ENCODE results near the gene PKHD1.

PKHD1 gene

GRCh38 chr6:51651132-51651817 lies 436.1 kb downstream of the PKHD1 start:
- H3K4me3 ChIP-seq (ENCODE audit: low read depth, low read length): no peak overlapping the region
- no peaks in the 10 kb centered on the region for H3K27me3 ChIP-seq (ENCODE audit: control insufficient read depth, insufficient read depth, low read length)
- no peak overlapping the region for H3K27ac ChIP-seq (ENCODE audit: low read depth, low read length)
- no peaks in the 10 kb centered on the region for H3K36me3 ChIP-seq (ENCODE audit: control insufficient read depth, insufficient read depth, low read length)
- no peaks in the 10 kb centered on the region for H3K4me1 ChIP-seq (ENCODE audit: control insufficient read depth, insufficient read depth, low read length)
- no peaks in the 10 kb centered on the region for H3K9me3 ChIP-seq (ENCODE audit: control insufficient read depth, insufficient read depth, low read depth, low read length)
- H3K9ac ChIP-seq (ENCODE audit: low read length): no peak overlapping the region

DNA sequence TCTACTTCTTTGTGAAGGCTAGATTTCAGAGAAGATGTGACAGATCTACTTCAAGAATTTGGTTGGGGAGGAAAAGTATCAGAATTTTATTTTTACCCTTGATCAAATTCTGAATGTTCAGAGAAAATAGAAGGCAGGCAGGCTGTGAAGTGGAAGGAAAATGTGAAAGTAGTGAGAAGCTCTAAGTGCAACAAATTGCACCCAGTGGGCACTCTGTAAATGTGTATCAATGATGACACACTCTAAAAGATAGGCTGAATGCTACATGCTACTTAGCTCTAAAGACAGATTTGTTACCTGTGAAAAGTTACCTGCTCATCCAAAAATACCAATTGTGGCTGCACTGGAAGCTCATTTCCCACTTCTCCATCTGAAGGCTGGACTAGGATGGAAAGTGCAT lies 438.6 kb downstream of the PKHD1 start:
- Histone ChIP-seq H3K9me3 (ENCODE audit: control insufficient read depth, insufficient read depth, low read depth, low read length) (no peaks in the 10 kb centered on the region), H3K36me3 (ENCODE audit: control insufficient read depth, insufficient read depth, low read length) (no peaks in the 10 kb centered on the region), H3K4me3 (ENCODE audit: low read depth, low read length) (no peak overlapping the region), H3K4me1 (ENCODE audit: control insufficient read depth, insufficient read depth, low read length) (no peaks in the 10 kb centered on the region), H3K9ac (ENCODE audit: low read length) (no peak overlapping the region), H3K27me3 (ENCODE audit: control insufficient read depth, insufficient read depth, low read length) (no peaks in the 10 kb centered on the region), H3K27ac (ENCODE audit: low read depth, low read length) (no peak overlapping the region)

GRCh38 chr6:51648236-51648635 lies 439.2 kb downstream of the PKHD1 start:
- Histone ChIP-seq H3K4me1 (ENCODE audit: control insufficient read depth, insufficient read depth, low read length) (no peaks in the 10 kb centered on the region), H3K9me3 (ENCODE audit: control insufficient read depth, insufficient read depth, low read depth, low read length) (no peaks in the 10 kb centered on the region), H3K9ac (ENCODE audit: low read length) (no peak overlapping the region), H3K4me3 (ENCODE audit: low read depth, low read length) (no peak overlapping the region), H3K27me3 (ENCODE audit: control insufficient read depth, insufficient read depth, low read length) (no peaks in the 10 kb centered on the region), H3K27ac (ENCODE audit: low read depth, low read length) (no peak overlapping the region), H3K36me3 (ENCODE audit: control insufficient read depth, insufficient read depth, low read length) (no peaks in the 10 kb centered on the region)

- Histone ChIP-seq H3K9ac (ENCODE audit: low read length) (no peak overlapping the region), H3K27ac (ENCODE audit: low read depth, low read length) (no peak overlapping the region), H3K27me3 (ENCODE audit: control insufficient read depth, insufficient read depth, low read length) (no peaks in the 10 kb centered on the region), H3K36me3 (ENCODE audit: control insufficient read depth, insufficient read depth, low read length) (no peaks in the 10 kb centered on the region), H3K9me3 (ENCODE audit: control insufficient read depth, insufficient read depth, low read depth, low read length) (no peaks in the 10 kb centered on the region), H3K4me3 (ENCODE audit: low read depth, low read length) (no peak overlapping the region), H3K4me1 (ENCODE audit: control insufficient read depth, insufficient read depth, low read length) (no peaks in the 10 kb centered on the region)
Observed at GRCh38 chr6:51644426-51644825, 443.0 kb downstream of the PKHD1 start.

DNA sequence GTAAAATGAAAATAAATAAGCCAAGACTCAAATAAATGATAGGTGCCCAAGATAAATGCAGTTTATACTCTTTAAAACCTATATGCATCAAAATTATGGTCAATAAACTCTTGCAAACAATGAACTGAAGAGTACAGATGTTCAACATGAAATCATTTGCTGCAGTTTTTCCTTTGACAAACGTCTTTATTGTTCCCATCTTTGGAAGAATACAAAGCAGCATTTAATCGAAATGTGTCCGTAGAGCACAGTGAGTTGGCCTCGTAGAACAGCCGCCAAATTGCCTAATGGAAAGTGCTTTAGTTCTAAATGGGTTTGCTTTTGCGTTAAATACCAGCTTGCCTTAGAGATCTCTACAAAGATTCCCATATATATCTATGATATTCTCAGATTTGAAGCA lies 447.4 kb downstream of the PKHD1 start:
- H3K27ac ChIP-seq (ENCODE audit: low read depth, low read length): no peak overlapping the region
- no peaks in the 10 kb centered on the region for H3K27me3 ChIP-seq (ENCODE audit: control insufficient read depth, insufficient read depth, low read length)
- H3K9me3 ChIP-seq (ENCODE audit: control insufficient read depth, insufficient read depth, low read depth, low read length): no peaks in the 10 kb centered on the region
- H3K4me1 ChIP-seq (ENCODE audit: control insufficient read depth, insufficient read depth, low read length): no peaks in the 10 kb centered on the region
- H3K9ac ChIP-seq (ENCODE audit: low read length): no peak overlapping the region
- H3K36me3 ChIP-seq (ENCODE audit: control insufficient read depth, insufficient read depth, low read length): no peaks in the 10 kb centered on the region
- H3K4me3 ChIP-seq (ENCODE audit: low read depth, low read length): no peak overlapping the region

DNA sequence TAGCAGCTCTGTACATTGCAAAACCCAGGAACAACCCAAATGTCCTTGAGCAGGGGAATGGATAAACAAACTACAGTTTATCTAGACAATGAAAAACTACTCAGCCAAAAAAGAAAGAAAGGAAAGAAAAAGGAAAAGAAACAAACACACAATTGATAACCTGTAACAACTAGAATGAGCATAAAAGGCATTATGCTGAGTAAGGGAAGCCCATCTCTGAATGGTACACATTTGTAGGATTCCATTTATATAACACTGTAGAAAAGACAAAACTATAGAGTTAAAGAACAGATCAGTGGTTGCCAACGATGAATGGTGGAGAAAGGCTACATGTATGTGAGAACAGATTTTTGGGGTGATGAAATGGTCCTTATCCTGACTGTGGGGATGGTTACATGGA lies 454.0 kb downstream of the PKHD1 start:
- no peaks in the 10 kb centered on the region for H3K27me3 ChIP-seq (ENCODE audit: control insufficient read depth, insufficient read depth, low read length)

DNA sequence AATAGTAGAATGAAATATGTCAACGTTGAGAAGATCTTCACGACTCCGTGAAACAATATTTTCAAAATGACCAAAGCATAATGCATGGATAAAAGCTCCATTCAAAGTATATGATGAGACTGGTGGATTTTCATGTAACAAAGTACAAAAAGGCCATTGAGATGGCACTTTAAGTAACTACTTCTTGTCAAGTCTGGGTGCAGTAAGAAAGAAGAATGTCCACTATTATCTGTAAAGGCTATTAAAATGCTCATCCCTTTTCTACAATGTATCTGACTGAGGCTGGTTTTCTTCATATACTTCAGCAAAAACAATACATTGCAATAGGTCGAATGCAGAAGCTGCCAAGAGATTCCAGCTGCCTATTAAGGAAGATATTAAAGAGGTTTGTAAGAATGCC lies 457.4 kb downstream of the PKHD1 start:
- Histone ChIP-seq H3K27me3 (ENCODE audit: control insufficient read depth, insufficient read depth, low read length) (no peaks in the 10 kb centered on the region), H3K9me3 (ENCODE audit: control insufficient read depth, insufficient read depth, low read depth, low read length) (0 out of 2 replicates have a peak, but pooled peaks cover 3% of the 10 kb centered on the region), H3K4me1 (ENCODE audit: control insufficient read depth, insufficient read depth, low read length) (no peaks in the 10 kb centered on the region), H3K27ac (ENCODE audit: low read depth, low read length) (no peak overlapping the region), H3K9ac (ENCODE audit: low read length) (no peak overlapping the region), H3K36me3 (ENCODE audit: control insufficient read depth, insufficient read depth, low read length) (no peaks in the 10 kb centered on the region), H3K4me3 (ENCODE audit: low read depth, low read length) (no peak overlapping the region)

More for the DNA sequence above, 454.0 kb downstream of the PKHD1 start:
- H3K9ac ChIP-seq (ENCODE audit: low read length): no peak overlapping the region
- 0 out of 2 replicates have a peak, but pooled peaks cover 3% of the 10 kb centered on the region for H3K9me3 ChIP-seq (ENCODE audit: control insufficient read depth, insufficient read depth, low read depth, low read length)
- no peak overlapping the region for H3K4me3 ChIP-seq (ENCODE audit: low read depth, low read length)
- H3K27ac ChIP-seq (ENCODE audit: low read depth, low read length): no peak overlapping the region
- H3K36me3 ChIP-seq (ENCODE audit: control insufficient read depth, insufficient read depth, low read length): no peaks in the 10 kb centered on the region
- H3K4me1 ChIP-seq (ENCODE audit: control insufficient read depth, insufficient read depth, low read length): no peaks in the 10 kb centered on the region

DNA sequence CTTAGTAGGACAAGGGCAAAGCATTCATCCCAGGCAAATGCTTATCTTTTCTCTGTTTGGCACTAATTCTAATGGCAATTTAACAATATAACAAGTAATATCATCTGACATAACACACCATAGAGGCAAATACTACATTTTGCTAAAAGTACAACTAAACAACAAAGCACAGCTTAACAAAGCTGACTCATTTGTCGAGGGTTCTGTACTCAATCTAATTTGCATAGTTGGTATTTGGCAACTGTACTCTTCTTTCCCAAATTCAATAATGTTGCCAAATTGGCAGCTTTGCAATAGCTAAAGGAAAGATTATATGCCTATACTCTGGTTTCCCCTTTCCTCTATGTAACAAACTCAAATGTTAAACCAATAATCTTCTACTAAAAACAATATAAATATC lies 461.0 kb downstream of the PKHD1 start:
- Histone ChIP-seq H3K4me1 (ENCODE audit: control insufficient read depth, insufficient read depth, low read length) (no peaks in the 10 kb centered on the region), H3K4me3 (ENCODE audit: low read depth, low read length) (no peak overlapping the region), H3K27ac (ENCODE audit: low read depth, low read length) (no peak overlapping the region), H3K9me3 (ENCODE audit: control insufficient read depth, insufficient read depth, low read depth, low read length) (0 out of 2 replicates have a peak, but pooled peaks cover 3% of the 10 kb centered on the region), H3K36me3 (ENCODE audit: control insufficient read depth, insufficient read depth, low read length) (no peaks in the 10 kb centered on the region), H3K9ac (ENCODE audit: low read length) (no peak overlapping the region), H3K27me3 (ENCODE audit: control insufficient read depth, insufficient read depth, low read length) (no peaks in the 10 kb centered on the region)

GRCh38 chr6:51625566-51625965 lies 461.8 kb downstream of the PKHD1 start:
- H3K27ac ChIP-seq (ENCODE audit: low read depth, low read length): no peak overlapping the region
- H3K27me3 ChIP-seq (ENCODE audit: control insufficient read depth, insufficient read depth, low read length): no peaks in the 10 kb centered on the region
- H3K4me3 ChIP-seq (ENCODE audit: low read depth, low read length): no peak overlapping the region
- 0 out of 2 replicates have a peak, but pooled peaks cover 3% of the 10 kb centered on the region for H3K9me3 ChIP-seq (ENCODE audit: control insufficient read depth, insufficient read depth, low read depth, low read length)
- H3K4me1 ChIP-seq (ENCODE audit: control insufficient read depth, insufficient read depth, low read length): no peaks in the 10 kb centered on the region
- H3K36me3 ChIP-seq (ENCODE audit: control insufficient read depth, insufficient read depth, low read length): no peaks in the 10 kb centered on the region
- no peak overlapping the region for H3K9ac ChIP-seq (ENCODE audit: low read length)

GRCh38 chr6:51620971-51621370 lies 466.4 kb downstream of the PKHD1 start:
- H3K9ac ChIP-seq (ENCODE audit: low read length): no peak overlapping the region
- no peaks in the 10 kb centered on the region for H3K4me1 ChIP-seq (ENCODE audit: control insufficient read depth, insufficient read depth, low read length)
- H3K27me3 ChIP-seq (ENCODE audit: control insufficient read depth, insufficient read depth, low read length): no peaks in the 10 kb centered on the region
- H3K27ac ChIP-seq (ENCODE audit: low read depth, low read length): no peak overlapping the region
- H3K9me3 ChIP-seq (ENCODE audit: control insufficient read depth, insufficient read depth, low read depth, low read length): no peaks in the 10 kb centered on the region
- H3K36me3 ChIP-seq (ENCODE audit: control insufficient read depth, insufficient read depth, low read length): no peaks in the 10 kb centered on the region
- no peak overlapping the region for H3K4me3 ChIP-seq (ENCODE audit: low read depth, low read length)

DNA sequence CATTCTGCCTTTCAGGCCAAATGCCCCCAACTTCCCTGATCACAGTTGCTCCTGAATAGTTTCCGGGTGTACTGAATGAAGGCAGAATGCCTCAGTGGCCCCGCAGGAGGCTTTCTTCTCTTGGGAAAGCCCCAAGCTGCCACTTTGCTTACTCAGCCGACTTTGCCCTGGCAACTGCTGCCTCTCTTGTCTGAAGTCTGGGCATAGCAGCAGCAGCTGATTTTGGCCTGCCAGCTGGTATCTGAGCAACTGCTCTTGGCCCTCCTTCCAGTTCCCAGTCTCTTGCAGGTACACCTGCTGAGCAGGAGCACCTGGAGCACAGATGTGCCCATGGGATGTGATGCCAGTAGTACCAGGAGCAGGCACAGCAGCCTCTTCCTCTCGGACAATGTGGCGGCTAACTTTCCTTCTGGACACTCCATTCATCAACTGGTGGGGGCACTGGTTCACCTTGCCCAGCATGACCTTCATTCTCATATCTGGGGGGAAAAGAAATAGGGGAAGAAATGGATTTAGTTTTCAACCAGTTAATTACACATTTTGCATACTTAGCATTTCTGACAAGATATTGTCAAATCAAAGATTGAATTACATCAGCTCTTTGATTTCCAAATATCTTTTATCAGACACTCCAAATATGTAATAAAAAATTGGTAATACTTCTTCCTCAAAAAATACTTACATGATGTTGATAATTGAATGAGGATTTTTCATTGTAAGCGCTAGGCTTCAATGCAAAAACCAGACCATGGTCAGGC lies 468.2 kb downstream of the PKHD1 start:
- Histone ChIP-seq H3K4me3 (ENCODE audit: low read depth, low read length) (no peak overlapping the region), H3K9me3 (ENCODE audit: control insufficient read depth, insufficient read depth, low read depth, low read length) (no peaks in the 10 kb centered on the region), H3K36me3 (ENCODE audit: control insufficient read depth, insufficient read depth, low read length) (no peaks in the 10 kb centered on the region), H3K27ac (ENCODE audit: low read depth, low read length) (no peak overlapping the region), H3K27me3 (ENCODE audit: control insufficient read depth, insufficient read depth, low read length) (no peaks in the 10 kb centered on the region), H3K4me1 (ENCODE audit: control insufficient read depth, insufficient read depth, low read length) (no peaks in the 10 kb centered on the region), H3K9ac (ENCODE audit: low read length) (no peak overlapping the region)

Data from HUES6 (cell line).